Prostate gland (tissue), 2 donors: ENCODE measurements around the gene ANKRD2. TPM values are rescaled to one million over a fixed set of nuclear protein-coding genes. Genes with fewer than 3 reads are reported as not detected.
A peak's percentile ranks its signal among the peaks of the same experiment; 100 is the strongest.

Source experiments
- DNase-seq: peaks from one replicate; pipeline ENCODE4 v3.0.0-alpha.2; 2019; ENCODE audit warnings: low spot score
- H3K27ac ChIP-seq, 2 donors: fragments of 200-600 bp; sonication (generic); 2 replicates each; pipeline ENCODE4 v1.5.1; 2017 to 2019
- H3K27me3 ChIP-seq: fragments of 200-600 bp; sonication (generic); replicated peaks from 2 replicates; pipeline ENCODE4 v1.5.1; 2019; ENCODE audit not compliant: insufficient read depth
- H3K36me3 ChIP-seq, 2 donors: fragments of 200-600 bp; sonication (generic); 1 replicate in 1 of 2; 2 replicates in 1 of 2; pipeline versions ENCODE4 v1.5.1 to v1.8.1; 2017 to 2019
- H3K4me1 ChIP-seq: fragments of 200-600 bp; sonication (generic); replicated peaks from 2 replicates; pipeline ENCODE4 v1.5.1; 2019
- H3K4me3 ChIP-seq, 2 donors: fragments of 200-600 bp; sonication (generic); 2 replicates each; pipeline ENCODE4 v1.5.1; 2017 to 2019
- H3K9me3 ChIP-seq: fragments of 200-600 bp; sonication (generic); 2 replicates; pipeline ENCODE4 v1.5.1; 2017
- CTCF ChIP-seq, 4 experiments: fragments of 200-600 bp in 2 of 4; fragments of 450-650 bp in 2 of 4; sonication (generic) in 2 of 4; IDR thresholded peaks; 1 replicate in 3 of 4; 2 replicates in 1 of 4; pipeline ENCODE4 v1.5.1; 2016 to 2019; ENCODE audit warnings: antibody characterized with exemption in 4 of 4, mild to moderate bottlenecking in 2 of 4, moderate library complexity in 2 of 4
- POLR2A ChIP-seq: fragments of 450-650 bp; IDR thresholded peaks from one replicate; pipeline ENCODE4 v1.6.1; 2016; ENCODE audit warnings: antibody characterized with exemption, mild to moderate bottlenecking
- POLR2AphosphoS5 ChIP-seq: sonication (generic); formaldehyde crosslinking; IDR thresholded peaks from one replicate; pipeline ENCODE4 v1.6.1; 2017; ENCODE audit warnings: antibody characterized with exemption
- WGBS: methylation state at CpG from one replicate; pipeline ENCODE4 v1.1.5; 2018; 5-methylcytosine and 5-hydroxymethylcytosine counted together
- intact Hi-C: fragments of 100-400 bp; cut with DNase I; formaldehyde crosslinking; loops from one replicate; pipeline ENCODE4 v1.14.2; 2022
- total RNA-seq, 2 donors: library from RNA; depleted of rRNA; stranded (reverse); fragments of >200 nt; gene quantifications; one replicate each; pipeline ENCODE4 v1.1.0, GENCODE V29; 2016

The ANKRD2 gene
- total RNA-seq, 2 donors from 2014 or later: 13.9 TPM; not detected in 1

GRCh38 chr10:97590748-97591495, 18.3 kb downstream of the ANKRD2 start:
- H3K4me3 ChIP-seq: no peak overlapping the region
- WGBS: 59% methylated on average over 5 of the region's 5 CpGs
- TF ChIP-seq POLR2AphosphoS5: no peak
- no peak for TF ChIP-seq CTCF (IDR thresholded peaks at IDR 0.05)
- TF ChIP-seq POLR2A: no peak
- intact Hi-C loops: no loop called here
- H3K36me3 ChIP-seq: no peaks in the 10 kb centered on the region
- H3K4me1 ChIP-seq: no peaks in the 10 kb centered on the region
- no peaks in the 10 kb centered on the region for H3K9me3 ChIP-seq
- H3K27me3 ChIP-seq: no peaks in the 10 kb centered on the region
- no peak for DNase-seq
- no peak overlapping the region for H3K27ac ChIP-seq

- WGBS: 65% methylated on average over 4 of the region's 4 CpGs
- intact Hi-C loops: no loop called here
- TF ChIP-seq CTCF (IDR thresholded peaks at IDR 0.05): no peak
- no peak for TF ChIP-seq POLR2A
- TF ChIP-seq POLR2AphosphoS5: no peak
- Histone ChIP-seq H3K27me3 (no peaks in the 10 kb centered on the region), H3K36me3 (no peaks in the 10 kb centered on the region), H3K27ac (no peak overlapping the region), H3K4me1 (no peaks in the 10 kb centered on the region), H3K4me3 (no peak overlapping the region), H3K9me3 (no peaks in the 10 kb centered on the region)
- DNase-seq: no peak
Measured at GRCh38 chr10:97593421-97593820, 20.8 kb downstream of the ANKRD2 start.

- H3K4me3 ChIP-seq: no peak overlapping the region
- H3K27ac ChIP-seq: peak overlapping the region; percentile 53 to 55
- WGBS: 52% methylated on average over 10 of the region's 10 CpGs
- no peaks in the 10 kb centered on the region for H3K4me1 ChIP-seq
- DNase-seq: peak; percentile 34
- no peaks in the 10 kb centered on the region for H3K9me3 ChIP-seq
- H3K27me3 ChIP-seq: no peaks in the 10 kb centered on the region
- no peak for TF ChIP-seq CTCF (IDR thresholded peaks at IDR 0.05)
- TF ChIP-seq POLR2AphosphoS5: peak; percentile 82
- intact Hi-C loops: no loop called here
- no peaks in the 10 kb centered on the region for H3K36me3 ChIP-seq
Measured at GRCh38 chr10:97596101-97597082, 23.8 kb downstream of the ANKRD2 start.

- Histone ChIP-seq H3K4me3 (no peak overlapping the region), H3K4me1 (no peaks in the 10 kb centered on the region), H3K9me3 (no peaks in the 10 kb centered on the region), H3K36me3 (no peaks in the 10 kb centered on the region), H3K27me3 (no peaks in the 10 kb centered on the region), H3K27ac (no peak overlapping the region)
- WGBS: 84% methylated on average over 2 of the region's 2 CpGs
- intact Hi-C loops: no loop called here
- TF ChIP-seq CTCF (IDR thresholded peaks at IDR 0.05): no peak
- no peak for TF ChIP-seq POLR2A
- TF ChIP-seq POLR2AphosphoS5: no peak
- no peak for DNase-seq
Measured at GRCh38 chr10:97597778-97598177, 25.2 kb downstream of the ANKRD2 start.
